ENCODE measurements around the gene FGD6. TPM values are rescaled to one million over a fixed set of nuclear protein-coding genes. Genes with fewer than 3 reads are reported as not detected.

FGD6 gene
- total RNA-seq, 2 experiments from 2014 or later, result 1.5 TPM

- DNase-seq, result no peak
- H3K9me3 ChIP-seq (ENCODE audit: control insufficient read depth in 1 of 2, insufficient read depth in 1 of 2, low read length in 2 of 2), result no peaks in the 10 kb centered on the region
- Mint-ChIP-seq H3K36me3 (ENCODE audit: low read depth) (no peaks in the 10 kb centered on the region), H3K4me1 (ENCODE audit: low read depth) (no peaks in the 10 kb centered on the region), H3K27me3 (no peaks in the 10 kb centered on the region), H3K27ac (no peak overlapping the region), H3K9me3 (no peaks in the 10 kb centered on the region), H3K4me3 (no peak overlapping the region)
- H3K4me3 ChIP-seq (ENCODE audit: low read length), result no peak overlapping the region
- ChIA-PET POLR2A (no interaction called here), CTCF (interaction anchor here (1.0 kb wide), 1 partner anchor 11 kb away, joined by 3 read pairs; no protein-coding TSS in a partner anchor)
- TF ChIP-seq, protein P1, sequence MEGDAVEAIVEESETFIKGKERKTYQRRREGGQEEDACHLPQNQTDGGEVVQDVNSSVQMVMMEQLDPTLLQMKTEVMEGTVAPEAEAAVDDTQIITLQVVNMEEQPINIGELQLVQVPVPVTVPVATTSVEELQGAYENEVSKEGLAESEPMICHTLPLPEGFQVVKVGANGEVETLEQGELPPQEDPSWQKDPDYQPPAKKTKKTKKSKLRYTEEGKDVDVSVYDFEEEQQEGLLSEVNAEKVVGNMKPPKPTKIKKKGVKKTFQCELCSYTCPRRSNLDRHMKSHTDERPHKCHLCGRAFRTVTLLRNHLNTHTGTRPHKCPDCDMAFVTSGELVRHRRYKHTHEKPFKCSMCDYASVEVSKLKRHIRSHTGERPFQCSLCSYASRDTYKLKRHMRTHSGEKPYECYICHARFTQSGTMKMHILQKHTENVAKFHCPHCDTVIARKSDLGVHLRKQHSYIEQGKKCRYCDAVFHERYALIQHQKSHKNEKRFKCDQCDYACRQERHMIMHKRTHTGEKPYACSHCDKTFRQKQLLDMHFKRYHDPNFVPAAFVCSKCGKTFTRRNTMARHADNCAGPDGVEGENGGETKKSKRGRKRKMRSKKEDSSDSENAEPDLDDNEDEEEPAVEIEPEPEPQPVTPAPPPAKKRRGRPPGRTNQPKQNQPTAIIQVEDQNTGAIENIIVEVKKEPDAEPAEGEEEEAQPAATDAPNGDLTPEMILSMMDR (IDR thresholded peaks at IDR 0.05), result no peak
- H3K27ac ChIP-seq (ENCODE audit: low read depth in 1 of 2, low read length in 2 of 2), result no peak overlapping the region
- intact Hi-C loops (cut with DNase I, micrococcal nuclease), result no loop called here
- H3K36me3 ChIP-seq (ENCODE audit: insufficient read depth, low read length), result no peaks in the 10 kb centered on the region
- ATAC-seq (ENCODE audit: poor library complexity), result no peak
- no peaks in the 10 kb centered on the region for H3K4me1 ChIP-seq (ENCODE audit: insufficient read depth, low read length)
- no peaks in the 10 kb centered on the region for H3K27me3 ChIP-seq (ENCODE audit: control insufficient read depth in 1 of 2, insufficient read depth in 2 of 2, low read length in 2 of 2)
These were observed 131.7 kb downstream of the FGD6 start for GRCh38 chr12:95085612-95086011.

DNA sequence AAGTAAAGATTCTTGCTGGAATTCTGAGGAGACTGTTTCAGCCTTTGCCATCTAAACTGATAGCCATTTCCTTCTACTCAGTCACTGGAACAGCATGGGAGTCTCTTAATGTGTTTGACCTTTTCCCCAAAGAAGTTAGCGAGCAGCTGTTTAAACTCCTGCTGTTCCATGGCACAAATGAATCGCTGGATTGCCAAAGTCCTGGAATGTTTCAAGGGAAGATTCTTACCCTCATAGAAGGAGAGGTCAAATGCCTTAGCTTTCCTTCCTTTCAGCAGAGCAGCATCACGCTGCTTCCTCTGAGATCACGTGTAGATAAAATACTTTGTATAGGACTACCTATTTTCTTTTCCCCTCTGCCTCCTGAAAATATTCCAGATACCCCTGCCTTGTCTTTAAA is 133.3 kb downstream of the FGD6 start:
- no peak for ATAC-seq (ENCODE audit: poor library complexity)
- ChIA-PET POLR2A (interaction anchor here (0.7 kb wide), 1 partner anchor 1349 kb away, joined by 3 read pairs; no protein-coding TSS in a partner anchor), CTCF (interaction anchor here (1.4 kb wide), 1 partner anchor 10 kb away, joined by 4 read pairs; no protein-coding TSS in a partner anchor)
- Mint-ChIP-seq H3K27ac (no peak overlapping the region), H3K4me1 (ENCODE audit: low read depth) (no peaks in the 10 kb centered on the region), H3K4me3 (no peak overlapping the region), H3K27me3 (no peaks in the 10 kb centered on the region), H3K36me3 (ENCODE audit: low read depth) (no peaks in the 10 kb centered on the region), H3K9me3 (no peaks in the 10 kb centered on the region)
- TF ChIP-seq, protein P1 (IDR thresholded peaks at IDR 0.05), result no peak
- H3K4me1 ChIP-seq (ENCODE audit: insufficient read depth, low read length), result no peaks in the 10 kb centered on the region
- no peak overlapping the region for H3K27ac ChIP-seq (ENCODE audit: low read depth in 1 of 2, low read length in 2 of 2)
- intact Hi-C loops (cut with DNase I, micrococcal nuclease), result no loop called here
- no peaks in the 10 kb centered on the region for H3K27me3 ChIP-seq (ENCODE audit: control insufficient read depth in 1 of 2, insufficient read depth in 2 of 2, low read length in 2 of 2)
- H3K4me3 ChIP-seq (ENCODE audit: low read length), result no peak overlapping the region
- no peaks in the 10 kb centered on the region for H3K9me3 ChIP-seq (ENCODE audit: control insufficient read depth in 1 of 2, insufficient read depth in 1 of 2, low read length in 2 of 2)
- H3K36me3 ChIP-seq (ENCODE audit: insufficient read depth, low read length), result no peaks in the 10 kb centered on the region
- no peak for DNase-seq

DNA sequence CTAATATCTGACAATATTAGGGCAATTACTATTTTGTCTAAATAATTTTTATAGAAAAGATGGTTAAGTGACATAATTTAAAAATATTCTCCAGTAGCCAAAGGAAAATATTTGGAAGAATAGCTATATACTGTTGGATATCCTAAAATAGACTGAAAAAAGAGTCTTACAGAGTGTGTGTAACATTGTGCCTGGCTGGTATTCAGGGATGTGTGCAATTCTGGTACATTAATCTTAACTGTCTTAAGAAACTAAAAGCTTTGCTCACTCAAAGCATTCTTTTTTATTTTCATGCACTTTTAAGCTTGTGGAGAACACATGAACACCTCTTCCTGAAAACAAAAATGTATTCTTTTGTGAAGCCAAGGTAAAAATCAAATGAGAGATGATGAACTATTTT is 133.8 kb downstream of the FGD6 start:
- no peaks in the 10 kb centered on the region for H3K4me1 ChIP-seq (ENCODE audit: insufficient read depth, low read length)
- no peak overlapping the region for H3K27ac ChIP-seq (ENCODE audit: low read depth in 1 of 2, low read length in 2 of 2)
- Mint-ChIP-seq H3K36me3 (ENCODE audit: low read depth) (no peaks in the 10 kb centered on the region), H3K27ac (no peak overlapping the region), H3K4me3 (no peak overlapping the region), H3K27me3 (no peaks in the 10 kb centered on the region), H3K4me1 (ENCODE audit: low read depth) (no peaks in the 10 kb centered on the region), H3K9me3 (no peaks in the 10 kb centered on the region)
- DNase-seq (no peak), ATAC-seq (ENCODE audit: poor library complexity) (no peak)
- ChIA-PET POLR2A (interaction anchor here (0.7 kb wide), 1 partner anchor 1350 kb away, joined by 3 read pairs; no protein-coding TSS in a partner anchor), CTCF (interaction anchor here (1.4 kb wide), 1 partner anchor 10 kb away, joined by 4 read pairs; no protein-coding TSS in a partner anchor)
- H3K4me3 ChIP-seq (ENCODE audit: low read length), result no peak overlapping the region
- no peaks in the 10 kb centered on the region for H3K9me3 ChIP-seq (ENCODE audit: control insufficient read depth in 1 of 2, insufficient read depth in 1 of 2, low read length in 2 of 2)
- intact Hi-C loops (cut with DNase I, micrococcal nuclease), result no loop called here
- no peaks in the 10 kb centered on the region for H3K27me3 ChIP-seq (ENCODE audit: control insufficient read depth in 1 of 2, insufficient read depth in 2 of 2, low read length in 2 of 2)
- TF ChIP-seq, protein P1 (IDR thresholded peaks at IDR 0.05), result no peak
- no peaks in the 10 kb centered on the region for H3K36me3 ChIP-seq (ENCODE audit: insufficient read depth, low read length)
